ENCODE data around the gene CDON. TPM values are rescaled to one million over a fixed set of nuclear protein-coding genes. Genes with fewer than 3 reads are reported as not detected.

Gene CDON
- total and polyA plus RNA-seq, 2 donors (not counting 1 experiment from before 2014, with no cell fraction given), result 0.01 TPM; not detected in 1

GRCh38 chr11:125955856-125956255, 106.8 kb downstream of the CDON start:
- peaks cover 6% of the 10 kb centered on the region for H3K27me3 Mint-ChIP-seq
- H3K27ac ChIP-seq (ENCODE audit: low read length in 2 of 2), result no peak overlapping the region
- no peak for DNase-seq
- no peaks in the 10 kb centered on the region for H4K20me1 ChIP-seq (ENCODE audit: control insufficient read depth, insufficient read depth, low read length, poor library complexity, severe bottlenecking)
- H3K4me3 ChIP-seq (ENCODE audit: control extremely low read depth in 1 of 5, extremely low read depth in 1 of 5, insufficient read depth in 1 of 5, low read depth in 2 of 5, low read length in 4 of 5), result no peak overlapping the region
- intact Hi-C loops (cut with micrococcal nuclease), result no loop called here
- no peaks in the 10 kb centered on the region for H3K4me1 Mint-ChIP-seq
- ChIA-PET POLR2A (no interaction called here), CTCF (interaction anchor here (1.5 kb wide), 1 partner anchor 13 kb away, joined by 3 read pairs; no protein-coding TSS in a partner anchor)
- no peak overlapping the region for H3K4me2 ChIP-seq (replicated peaks; ENCODE audit: low read depth, low read length, poor library complexity, severe bottlenecking)
- no peak overlapping the region for H3K4me3 Mint-ChIP-seq
- H3K9ac ChIP-seq (ENCODE audit: low read length), result no peak overlapping the region
- no peak overlapping the region for H2AFZ ChIP-seq (ENCODE audit: insufficient read depth, low read depth, low read length, poor library complexity, severe bottlenecking)
- no peak for TF ChIP-seq CTCF (IDR thresholded peaks at IDR 0.05)
- TF ChIP-seq EZH2 (IDR thresholded peaks at IDR 0.05; ENCODE audit: borderline replicate concordance, insufficient read depth, low read depth, low read length, poor library complexity, severe bottlenecking), result no peak
- H3K9me3 Mint-ChIP-seq (ENCODE audit: insufficient read depth), result no peaks in the 10 kb centered on the region
- no peaks in the 10 kb centered on the region for H3K27me3 ChIP-seq (replicated peaks in 1 of 4; ENCODE audit: control extremely low read depth in 1 of 4, control insufficient read depth in 3 of 4, insufficient read depth in 4 of 4, low read length in 3 of 4)
- no peaks in the 10 kb centered on the region for H3K36me3 ChIP-seq (replicated peaks in 1 of 2; ENCODE audit: control extremely low read depth in 1 of 2, control insufficient read depth in 1 of 2, extremely low read depth in 1 of 2, insufficient read depth in 2 of 2, low read length in 1 of 2)
- no peaks in the 10 kb centered on the region for H3K79me2 ChIP-seq (ENCODE audit: control insufficient read depth, insufficient read depth, low read length)
- WGBS (ENCODE audit: insufficient coverage), result no CpG with 5 or more reads among the region's 2 CpGs
- no peak for ATAC-seq (ENCODE audit: low read depth)
- H3K4me1 ChIP-seq (ENCODE audit: control insufficient read depth in 2 of 2, insufficient read depth in 2 of 2, low read length in 2 of 2), result no peaks in the 10 kb centered on the region
- H3K27ac Mint-ChIP-seq, result no peak overlapping the region
- no peaks in the 10 kb centered on the region for H3K9me3 ChIP-seq (ENCODE audit: control extremely low read depth in 1 of 3, control insufficient read depth in 2 of 3, insufficient read depth in 1 of 3, low read length in 2 of 3)

GRCh38 chr11:125954945-125955640, 107.6 kb downstream of the CDON start:
- no peak for DNase-seq

More at GRCh38 chr11:125954945-125955640, 107.6 kb downstream of the CDON start:
- no peak for TF ChIP-seq CTCF (IDR thresholded peaks at IDR 0.05)
- TF ChIP-seq EZH2 (IDR thresholded peaks at IDR 0.05; ENCODE audit: borderline replicate concordance, insufficient read depth, low read depth, low read length, poor library complexity, severe bottlenecking), result no peak
- Mint-ChIP-seq H3K27me3 (peaks cover 6% of the 10 kb centered on the region), H3K4me1 (no peaks in the 10 kb centered on the region), H3K27ac (no peak overlapping the region), H3K4me3 (no peak overlapping the region), H3K9me3 (ENCODE audit: insufficient read depth) (no peaks in the 10 kb centered on the region)
- 90% methylated on average over 14 of the region's 15 CpGs for WGBS (ENCODE audit: insufficient coverage)
- Histone ChIP-seq H3K4me3 (ENCODE audit: control extremely low read depth in 1 of 5, extremely low read depth in 1 of 5, insufficient read depth in 1 of 5, low read depth in 2 of 5, low read length in 4 of 5) (no peak overlapping the region), H3K9me3 (ENCODE audit: control extremely low read depth in 1 of 3, control insufficient read depth in 2 of 3, insufficient read depth in 1 of 3, low read length in 2 of 3) (no peaks in the 10 kb centered on the region), H3K4me2 (replicated peaks; ENCODE audit: low read depth, low read length, poor library complexity, severe bottlenecking) (no peak overlapping the region), H3K27me3 (replicated peaks in 1 of 4; ENCODE audit: control extremely low read depth in 1 of 4, control insufficient read depth in 3 of 4, insufficient read depth in 4 of 4, low read length in 3 of 4) (no peaks in the 10 kb centered on the region), H4K20me1 (ENCODE audit: control insufficient read depth, insufficient read depth, low read length, poor library complexity, severe bottlenecking) (no peaks in the 10 kb centered on the region), H3K27ac (ENCODE audit: low read length in 2 of 2) (no peak overlapping the region), H3K4me1 (ENCODE audit: control insufficient read depth in 2 of 2, insufficient read depth in 2 of 2, low read length in 2 of 2) (no peaks in the 10 kb centered on the region), H3K36me3 (replicated peaks in 1 of 2; ENCODE audit: control extremely low read depth in 1 of 2, control insufficient read depth in 1 of 2, extremely low read depth in 1 of 2, insufficient read depth in 2 of 2, low read length in 1 of 2) (no peaks in the 10 kb centered on the region), H2AFZ (ENCODE audit: insufficient read depth, low read depth, low read length, poor library complexity, severe bottlenecking) (no peak overlapping the region), H3K9ac (ENCODE audit: low read length) (no peak overlapping the region), H3K79me2 (ENCODE audit: control insufficient read depth, insufficient read depth, low read length) (no peaks in the 10 kb centered on the region)
- ChIA-PET POLR2A (no interaction called here), CTCF (no interaction called here)
- no peak for ATAC-seq (ENCODE audit: low read depth)
- intact Hi-C loops (cut with micrococcal nuclease), result no loop called here
